Upper lobe of left lung (tissue), 4 donors: ENCODE data around the gene TOP3B.

Experiments
- POLR2A ChIP-seq, 4 donors: fragments of 450-650 bp; IDR thresholded peaks; one replicate each; pipeline ENCODE4 v1.5.1; 2016 to 2017; ENCODE audit warnings: antibody characterized with exemption in 4 of 4, mild to moderate bottlenecking in 2 of 4
- TF ChIP-seq, protein P1 (sequence below), 6 experiments: fragments of 450-650 bp in 4 of 6; fragments of 200-600 bp in 2 of 6; sonication (generic) in 2 of 6; IDR thresholded peaks; one replicate each; pipeline ENCODE4 v1.5.1; 2016 to 2019; ENCODE audit warnings: antibody characterized with exemption in 6 of 6

DNA sequence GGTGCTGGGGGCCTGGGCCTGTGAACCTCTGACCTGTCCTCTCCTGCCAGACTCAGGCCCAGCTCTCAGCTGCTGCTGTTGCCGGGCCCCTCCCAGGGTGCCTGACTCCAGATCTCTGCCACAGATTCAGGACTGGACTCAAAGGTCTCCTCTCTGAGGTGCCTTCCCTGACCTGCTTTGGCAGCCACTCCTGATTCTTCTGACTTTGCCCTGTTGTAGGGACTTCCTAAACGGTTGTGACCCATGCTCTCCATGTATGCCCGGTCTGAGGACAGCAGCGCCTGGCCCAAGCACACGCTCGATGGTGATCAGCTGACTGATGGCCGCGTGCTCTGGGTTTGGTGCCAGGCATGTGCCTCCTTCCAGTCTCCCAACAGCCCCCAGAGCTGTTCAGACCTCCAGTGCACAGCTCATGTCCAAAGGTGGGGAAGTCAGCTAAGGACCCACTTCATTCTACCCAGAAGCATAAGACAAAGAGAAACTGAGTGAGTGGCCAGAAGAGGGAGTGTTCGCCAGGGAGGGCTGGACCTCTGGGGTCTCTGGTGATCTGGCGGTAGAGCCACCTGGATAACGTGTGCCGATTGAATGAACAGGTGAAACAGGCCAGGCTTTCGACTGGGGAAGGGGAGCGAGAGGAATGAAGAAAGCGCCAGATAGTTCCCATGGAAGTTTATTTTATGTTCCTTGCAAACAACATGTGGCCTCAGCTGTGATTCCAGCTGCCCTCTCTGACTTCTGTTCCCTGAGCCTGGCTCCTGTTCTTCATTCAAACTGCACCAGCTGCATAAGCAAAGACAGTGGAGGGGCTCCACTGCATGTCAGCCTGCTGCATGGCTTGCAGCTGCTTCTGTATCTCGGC is 8.1 kb upstream of the TOP3B start:
- no peak for TF ChIP-seq POLR2A (IDR thresholded peaks at IDR 0.05)
- TF ChIP-seq, protein P1, sequence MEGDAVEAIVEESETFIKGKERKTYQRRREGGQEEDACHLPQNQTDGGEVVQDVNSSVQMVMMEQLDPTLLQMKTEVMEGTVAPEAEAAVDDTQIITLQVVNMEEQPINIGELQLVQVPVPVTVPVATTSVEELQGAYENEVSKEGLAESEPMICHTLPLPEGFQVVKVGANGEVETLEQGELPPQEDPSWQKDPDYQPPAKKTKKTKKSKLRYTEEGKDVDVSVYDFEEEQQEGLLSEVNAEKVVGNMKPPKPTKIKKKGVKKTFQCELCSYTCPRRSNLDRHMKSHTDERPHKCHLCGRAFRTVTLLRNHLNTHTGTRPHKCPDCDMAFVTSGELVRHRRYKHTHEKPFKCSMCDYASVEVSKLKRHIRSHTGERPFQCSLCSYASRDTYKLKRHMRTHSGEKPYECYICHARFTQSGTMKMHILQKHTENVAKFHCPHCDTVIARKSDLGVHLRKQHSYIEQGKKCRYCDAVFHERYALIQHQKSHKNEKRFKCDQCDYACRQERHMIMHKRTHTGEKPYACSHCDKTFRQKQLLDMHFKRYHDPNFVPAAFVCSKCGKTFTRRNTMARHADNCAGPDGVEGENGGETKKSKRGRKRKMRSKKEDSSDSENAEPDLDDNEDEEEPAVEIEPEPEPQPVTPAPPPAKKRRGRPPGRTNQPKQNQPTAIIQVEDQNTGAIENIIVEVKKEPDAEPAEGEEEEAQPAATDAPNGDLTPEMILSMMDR (IDR thresholded peaks at IDR 0.05), result no peak
